NCI-H1436 treated with DMSO at 0.1 percent for 48 hours (cell line): ENCODE data around the gene LGALSL.
"Not testable (repeated sequence)": the region's sequence is repeated elsewhere in the genome, so short reads cannot be mapped to it uniquely, and the experiment has no call there.

Experiments used
- DNase-seq: peaks from one replicate; lab custom pipeline; 2025; lab: John Stamatoyannopoulos, UW

LGALSL gene

GRCh38 chr2:64442801-64443429 lies 11.0 kb upstream of the LGALSL start:
- DNase-seq: no peak

- DNase-seq: not testable (repeated sequence)
These were observed 8.0 kb upstream of the LGALSL start for GRCh38 chr2:64445970-64446369.

- DNase-seq: no peak
These were observed 6.5 kb upstream of the LGALSL start for GRCh38 chr2:64447317-64448040.

- no peak for DNase-seq
These were observed 5.9 kb upstream of the LGALSL start for GRCh38 chr2:64448041-64448426.

- no peak for DNase-seq
These were observed 2.9 kb upstream of the LGALSL start for GRCh38 chr2:64451051-64451450.

- no peak for DNase-seq
These were observed 697 bp downstream of the LGALSL start for GRCh38 chr2:64454386-64455332.

- DNase-seq: no peak
These were observed 1.6 kb downstream of the LGALSL start for GRCh38 chr2:64455545-64455944.

GRCh38 chr2:64456293-64456692 lies 2.3 kb downstream of the LGALSL start:
- no peak for DNase-seq

- no peak for DNase-seq
These were observed 3.6 kb downstream of the LGALSL start for GRCh38 chr2:64457524-64457923.

- no peak for DNase-seq
These were observed 5.6 kb downstream of the LGALSL start for GRCh38 chr2:64459575-64459974.

GRCh38 chr2:64460330-64460729 lies 6.4 kb downstream of the LGALSL start:
- DNase-seq: no peak

GRCh38 chr2:64461271-64462058 lies 7.5 kb downstream of the LGALSL start:
- no peak for DNase-seq

- no peak for DNase-seq
These were observed 8.2 kb downstream of the LGALSL start for GRCh38 chr2:64462171-64462570.

GRCh38 chr2:64462940-64463700 lies 9.2 kb downstream of the LGALSL start:
- DNase-seq: no peak

- DNase-seq: no peak
These were observed 9.8 kb downstream of the LGALSL start for GRCh38 chr2:64463781-64464180.

- no peak for DNase-seq
These were observed 12.6 kb downstream of the LGALSL start for GRCh38 chr2:64466478-64467085.

GRCh38 chr2:64467096-64467843 lies 13.3 kb downstream of the LGALSL start:
- DNase-seq: no peak

GRCh38 chr2:64469261-64469660 lies 15.3 kb downstream of the LGALSL start:
- DNase-seq: no peak

- no peak for DNase-seq
These were observed 16.1 kb downstream of the LGALSL start for GRCh38 chr2:64470071-64470470.

- DNase-seq: no peak
These were observed 16.9 kb downstream of the LGALSL start for GRCh38 chr2:64470766-64471295.
